OCI-LY7 (cell line): ENCODE data around the gene GRK6. TPM values are rescaled to one million over a fixed set of nuclear protein-coding genes. Genes with fewer than 3 reads are reported as not detected.

Experiments
- BruUV-seq: library from RNA; stranded (reverse); fragments of 400-500 nt; replicated peaks from 2 replicates; lab custom pipeline; 2021; lab: Mats Ljungman, UMichigan
- CTCF ChIA-PET: fragments of 300-600 bp; sonication (Branson Sonifier 250); formaldehyde crosslinking; loops from one replicate; lab custom pipeline; 2022; ENCODE audit warnings: antibody characterized with exemption; ENCODE audit not compliant: unreplicated experiment; lab: Charles Lee
- POLR2A ChIA-PET: fragments of 300-600 bp; sonication (Branson Sonifier 250); formaldehyde crosslinking; loops from one replicate; lab custom pipeline; 2022; ENCODE audit warnings: antibody characterized with exemption; lab: Charles Lee
- DNase-seq: peaks from one replicate; pipeline ENCODE4 v3.0.0-alpha.2; 2015; ENCODE audit warnings: low spot score
- H2AFZ ChIP-seq: fragments of 200-600 bp; sonication (generic), shearing (Covaris generic); 2 replicates; pipeline ENCODE4 v1.6.1; 2014; ENCODE audit warnings: mild to moderate bottlenecking, antibody characterized with exemption, low read length, moderate library complexity
- H3K27ac ChIP-seq: fragments of 200-600 bp; sonication (generic); 2 replicates; pipeline ENCODE4 v1.5.1; 2014; ENCODE audit warnings: mixed run types, low read depth, mild to moderate bottlenecking, moderate library complexity, low read length, inconsistent platforms; ENCODE audit not compliant: poor library complexity, severe bottlenecking
- H3K36me3 ChIP-seq: fragments of 200-600 bp; sonication (generic); 2 replicates; pipeline ENCODE4 v1.6.1; 2014; ENCODE audit warnings: mild to moderate bottlenecking, antibody characterized with exemption, low read length, moderate library complexity, mixed read lengths; ENCODE audit not compliant: insufficient read depth
- H3K4me1 ChIP-seq: fragments of 200-600 bp; sonication (generic); 2 replicates; pipeline ENCODE4 v1.5.1; 2014; ENCODE audit warnings: mild to moderate bottlenecking, low read length; ENCODE audit not compliant: insufficient read depth, poor library complexity, severe bottlenecking
- H3K4me2 ChIP-seq: fragments of 200-600 bp; sonication (generic); 2 replicates; pipeline ENCODE4 v1.6.1; 2014; ENCODE audit warnings: mild to moderate bottlenecking, low read length
- H3K4me3 ChIP-seq: fragments of 200-600 bp; sonication (generic); 2 replicates; pipeline ENCODE4 v1.5.1; 2014; ENCODE audit warnings: mild to moderate bottlenecking, low read depth, low read length; ENCODE audit not compliant: poor library complexity, severe bottlenecking
- H3K79me2 ChIP-seq: fragments of 200-600 bp; sonication (generic); 2 replicates; pipeline ENCODE4 v1.6.1; 2016; ENCODE audit warnings: low read depth, mild to moderate bottlenecking, low read length, moderate library complexity, mixed read lengths; ENCODE audit not compliant: insufficient read depth
- H3K9me2 ChIP-seq: fragments of 200-600 bp; sonication (generic); 2 replicates; pipeline ENCODE4 v1.6.1; 2016; ENCODE audit warnings: mild to moderate bottlenecking, low read length, mixed read lengths; ENCODE audit not compliant: insufficient read depth
- H3K9me3 ChIP-seq: fragments of 200-600 bp; sonication (generic); 2 replicates; pipeline ENCODE4 v1.6.1; 2014; ENCODE audit warnings: mild to moderate bottlenecking, mixed run types, low read length, mixed read lengths
- H4K20me1 ChIP-seq: fragments of 200-600 bp; sonication (generic); 2 replicates; pipeline ENCODE4 v1.6.1; 2014; ENCODE audit warnings: mild to moderate bottlenecking, antibody characterized with exemption, low read length, moderate library complexity, mixed read lengths; ENCODE audit not compliant: insufficient read depth
- EZH2phosphoT487 ChIP-seq: fragments of 200-600 bp; sonication (generic); IDR thresholded peaks from 2 replicates; pipeline ENCODE4 v1.6.1; 2018; ENCODE audit warnings: low read depth, borderline replicate concordance, mild to moderate bottlenecking, mixed run types, antibody characterized with exemption, low read length, moderate library complexity, mixed read lengths
- intact Hi-C: fragments of 100-400 bp; cut with micrococcal nuclease; formaldehyde crosslinking; loops from one replicate; pipeline ENCODE4 v1.10.0; 2022; ENCODE audit not compliant: unreplicated experiment
- total RNA-seq, 2 experiments: library from RNA; depleted of rRNA in 1 of 2; stranded (reverse); fragments of >200 nt in 1 of 2; shearing (Covaris generic) in 1 of 2; gene quantifications; 2 replicates each; pipeline ENCODE4 v1.2.3, GENCODE V29; 2014 to 2022
- TF ChIP-seq, protein P1 (sequence below): fragments of 200-600 bp; sonication (generic); conservative IDR thresholded peaks from 2 replicates; pipeline ENCODE4 v1.5.1; 2014; ENCODE audit warnings: mild to moderate bottlenecking, antibody characterized with exemption, low read length, moderate library complexity, mixed read lengths

Gene GRK6
- total RNA-seq, 2 experiments from 2014 or later, result 46.2 to 99.4 TPM

DNA sequence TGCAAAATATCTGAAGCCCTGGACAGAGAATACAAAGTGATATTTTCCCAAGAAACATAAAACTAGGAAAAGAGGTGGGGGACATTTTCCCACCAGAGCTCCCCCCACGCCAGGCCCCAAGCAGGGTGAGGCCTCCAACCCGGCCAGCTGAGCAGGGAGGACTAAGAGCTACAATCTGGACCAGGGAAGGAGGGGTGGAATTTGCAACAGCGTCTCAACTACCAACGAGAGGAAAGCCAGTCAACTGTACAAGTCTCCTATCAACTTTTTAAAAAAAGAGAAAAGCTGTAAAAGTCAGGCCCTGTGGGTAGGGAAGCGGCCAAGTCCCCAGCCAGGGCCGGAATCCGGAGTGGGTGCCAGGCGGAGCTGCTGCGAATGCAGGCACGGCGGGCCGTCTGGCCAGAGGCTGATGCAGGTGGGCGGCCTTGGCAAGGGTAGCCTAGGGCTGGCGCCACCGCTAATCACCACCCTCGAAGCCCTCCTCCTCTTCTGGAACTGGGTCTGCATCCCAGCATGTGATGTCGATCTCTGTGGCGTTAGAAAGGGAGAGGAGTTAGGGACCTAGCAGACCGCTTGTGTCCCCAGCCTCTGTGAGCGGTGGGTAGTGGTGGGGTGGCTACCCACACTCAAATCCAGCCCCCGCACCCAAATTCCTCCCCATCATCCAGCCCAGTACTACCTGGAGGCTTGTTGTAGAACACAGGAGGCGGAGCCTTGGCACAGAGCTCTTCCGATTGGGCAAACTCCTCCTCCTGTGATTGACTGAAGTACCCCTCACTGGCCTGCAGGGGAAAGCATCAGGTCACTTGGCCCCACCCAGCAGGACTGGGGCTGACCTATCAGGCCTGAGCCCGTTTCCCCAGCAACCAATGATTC lies 30.7 kb downstream of the GRK6 start:
- intact Hi-C loops, result loop anchor here (1.0 to 5.0 kb wide), 2 partner anchors 31 to 345 kb away; partner anchors contain the start of gene GRK6
- no peak overlapping the region for H2AFZ ChIP-seq
- no peaks in the 10 kb centered on the region for H3K9me3 ChIP-seq
- TF ChIP-seq, protein P1, sequence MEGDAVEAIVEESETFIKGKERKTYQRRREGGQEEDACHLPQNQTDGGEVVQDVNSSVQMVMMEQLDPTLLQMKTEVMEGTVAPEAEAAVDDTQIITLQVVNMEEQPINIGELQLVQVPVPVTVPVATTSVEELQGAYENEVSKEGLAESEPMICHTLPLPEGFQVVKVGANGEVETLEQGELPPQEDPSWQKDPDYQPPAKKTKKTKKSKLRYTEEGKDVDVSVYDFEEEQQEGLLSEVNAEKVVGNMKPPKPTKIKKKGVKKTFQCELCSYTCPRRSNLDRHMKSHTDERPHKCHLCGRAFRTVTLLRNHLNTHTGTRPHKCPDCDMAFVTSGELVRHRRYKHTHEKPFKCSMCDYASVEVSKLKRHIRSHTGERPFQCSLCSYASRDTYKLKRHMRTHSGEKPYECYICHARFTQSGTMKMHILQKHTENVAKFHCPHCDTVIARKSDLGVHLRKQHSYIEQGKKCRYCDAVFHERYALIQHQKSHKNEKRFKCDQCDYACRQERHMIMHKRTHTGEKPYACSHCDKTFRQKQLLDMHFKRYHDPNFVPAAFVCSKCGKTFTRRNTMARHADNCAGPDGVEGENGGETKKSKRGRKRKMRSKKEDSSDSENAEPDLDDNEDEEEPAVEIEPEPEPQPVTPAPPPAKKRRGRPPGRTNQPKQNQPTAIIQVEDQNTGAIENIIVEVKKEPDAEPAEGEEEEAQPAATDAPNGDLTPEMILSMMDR, result 0 out of 2 replicates have a peak, but pooled peaks have one; percentile 36
- TF ChIP-seq EZH2phosphoT487, result no peak
- ChIA-PET POLR2A (interaction anchor here (0.6 to 1.4 kb wide), 7 partner anchors 11 to 163 kb away, joined by 3 to 9 read pairs (median 4); partner anchors contain the start of gene PRR7), CTCF (interaction anchor here (0.5 to 1.1 kb wide), 6 partner anchors 38 to 1074 kb away, joined by 3 to 6 read pairs (median 4); no protein-coding TSS in a partner anchor)
- H3K36me3 ChIP-seq, result no peaks in the 10 kb centered on the region; the same call in 1 of the 2 replicates
- BruUV-seq, result no TSS peak
- H3K4me2 ChIP-seq, result peak overlapping the region; percentile 44
- no peaks in the 10 kb centered on the region for H3K79me2 ChIP-seq
- H3K4me3 ChIP-seq, result peak overlapping the region; percentile 27
- peaks cover 8% of the 10 kb centered on the region for H4K20me1 ChIP-seq
- peaks cover 27% of the 10 kb centered on the region for H3K4me1 ChIP-seq
- H3K9me2 ChIP-seq, result no peaks in the 10 kb centered on the region
- DNase-seq, result peak; percentile 95
- H3K27ac ChIP-seq, result peak overlapping the region; percentile 90

DNA sequence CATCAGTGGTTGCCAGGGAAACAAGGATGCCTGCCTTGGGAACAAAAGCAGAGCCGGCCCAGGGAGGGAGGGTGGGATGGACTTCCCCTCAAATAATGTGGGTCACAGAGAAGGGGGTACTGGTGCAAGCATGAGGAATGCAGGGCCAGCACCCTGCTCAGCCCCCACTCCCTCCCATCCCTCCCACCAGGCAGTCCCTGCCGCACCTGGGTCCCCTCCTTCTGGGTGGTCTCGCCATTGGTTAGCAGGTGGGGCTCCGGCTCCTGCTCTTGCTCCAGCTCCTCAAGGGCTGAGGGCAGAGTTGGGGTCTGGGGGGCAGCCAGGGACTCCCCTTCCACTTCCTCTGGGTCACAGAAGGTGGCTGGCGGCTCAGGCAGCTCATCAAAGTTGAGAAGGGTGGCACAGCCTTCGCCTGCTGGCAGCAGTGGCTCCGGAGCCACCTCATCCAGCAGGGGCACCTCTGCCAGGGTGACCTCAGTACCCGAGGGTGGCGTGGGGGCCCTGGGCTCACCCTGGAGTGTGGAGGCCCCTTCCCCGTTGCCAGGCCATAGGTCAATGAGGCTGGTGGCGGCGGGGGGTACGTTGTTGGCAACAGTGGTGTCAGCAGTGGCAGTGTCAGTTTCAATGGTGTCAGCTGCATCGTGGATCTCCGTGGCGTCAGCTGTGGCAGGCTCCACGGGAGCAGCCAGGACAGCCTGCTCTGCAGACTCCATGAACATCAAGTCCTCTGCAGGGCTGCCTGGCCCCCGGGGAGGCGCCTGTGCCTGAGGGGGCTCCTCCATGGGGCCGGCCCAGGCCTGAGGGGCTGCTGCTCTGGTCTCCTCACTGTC lies 31.6 kb downstream of the GRK6 start:
- Histone ChIP-seq H3K4me3 (no peak overlapping the region), H3K79me2 (no peaks in the 10 kb centered on the region), H3K36me3 (no peaks in the 10 kb centered on the region), H3K4me2 (no peak overlapping the region), H3K9me3 (no peaks in the 10 kb centered on the region), H4K20me1 (peaks cover 8% of the 10 kb centered on the region), H3K9me2 (no peaks in the 10 kb centered on the region), H2AFZ (no peak overlapping the region), H3K4me1 (peaks cover 27% of the 10 kb centered on the region), H3K27ac (no peak overlapping the region)
- ChIA-PET POLR2A (interaction anchor here (0.6 to 1.4 kb wide), 7 partner anchors 12 to 163 kb away, joined by 3 to 9 read pairs (median 4); partner anchors contain the start of gene PRR7), CTCF (interaction anchor here (0.5 to 1.1 kb wide), 4 partner anchors 37 to 348 kb away, joined by 3 to 6 read pairs (median 4); no protein-coding TSS in a partner anchor)
- no peak for DNase-seq
- no TSS peak for BruUV-seq
- TF ChIP-seq, protein P1, result no peak
- no peak for TF ChIP-seq EZH2phosphoT487
- intact Hi-C loops, result loop anchor here (5.0 kb wide), 1 partner anchor 346 kb away; no protein-coding TSS in a partner anchor
